Keratinocyte (primary cell): ENCODE data around the gene DDX51. TPM values are rescaled to one million over a fixed set of nuclear protein-coding genes. Genes with fewer than 3 reads are reported as not detected.

Experiments
- DNase-seq: peaks from one replicate; pipeline ENCODE4 v3.0.0-alpha.2; 2011; ENCODE audit warnings: low read depth, missing footprints, low spot score
- FAIRE-seq: peaks from 2 replicates; lab custom pipeline; 2011; peaks lifted over from hg19 to GRCh38; lab: Jason Lieb, UNC
- H2AFZ ChIP-seq: 2 replicates; pipeline ENCODE4 v1.6.0; 2012; ENCODE audit warnings: low read length, control low read depth, inconsistent platforms; ENCODE audit not compliant: control insufficient read depth
- H3K27ac ChIP-seq: 2 replicates; pipeline ENCODE4 v1.5.1; 2011; ENCODE audit warnings: low read length; ENCODE audit not compliant: control insufficient read depth, insufficient read depth
- H3K27me3 ChIP-seq: 3 replicates; pipeline ENCODE4 v1.6.0; 2011; ENCODE audit warnings: low read length; ENCODE audit not compliant: control insufficient read depth, insufficient read depth; ENCODE audit errors: extremely low read depth
- H3K36me3 ChIP-seq, 2 experiments: 2 replicates in 1 of 2; 3 replicates in 1 of 2; pipeline ENCODE4 v1.5.1; 2011; ENCODE audit warnings: low read length in 2 of 2, mild to moderate bottlenecking in 1 of 2; ENCODE audit not compliant: control insufficient read depth in 2 of 2, insufficient read depth in 2 of 2; ENCODE audit errors: extremely low read depth in 1 of 2
- H3K4me1 ChIP-seq: 3 replicates; pipeline ENCODE4 v1.5.1; 2011; ENCODE audit warnings: low read length; ENCODE audit not compliant: control insufficient read depth, insufficient read depth; ENCODE audit errors: extremely low read depth
- H3K4me2 ChIP-seq: 3 replicates; pipeline ENCODE4 v1.6.0; 2011; ENCODE audit warnings: low read depth, low read length; ENCODE audit not compliant: control insufficient read depth, insufficient read depth; ENCODE audit errors: extremely low read depth
- H3K4me3 ChIP-seq, 3 experiments: fragments of 200-600 bp in 1 of 3; sonication (generic) in 1 of 3; 2 replicates in 2 of 3; 3 replicates in 1 of 3; pipeline ENCODE4 v1.5.1; 2011 to 2016; ENCODE audit warnings: low read length in 3 of 3, mild to moderate bottlenecking in 3 of 3, control low read depth in 2 of 3, inconsistent platforms in 1 of 3, low read depth in 1 of 3, mixed read lengths in 1 of 3, mixed run types in 1 of 3, moderate library complexity in 1 of 3; ENCODE audit not compliant: control insufficient read depth in 2 of 3, insufficient read depth in 2 of 3; ENCODE audit errors: extremely low read depth in 1 of 3
- H3K79me2 ChIP-seq: 2 replicates; pipeline ENCODE4 v1.6.0; 2012; ENCODE audit warnings: low read length; ENCODE audit not compliant: control insufficient read depth, insufficient read depth
- H3K9ac ChIP-seq: 3 replicates; pipeline ENCODE4 v1.6.0; 2011; ENCODE audit warnings: low read length; ENCODE audit not compliant: control insufficient read depth, insufficient read depth; ENCODE audit errors: extremely low read depth
- H3K9me1 ChIP-seq: 3 replicates; pipeline ENCODE4 v1.6.0; 2011; ENCODE audit warnings: low read length; ENCODE audit not compliant: control insufficient read depth, insufficient read depth; ENCODE audit errors: extremely low read depth
- H3K9me3 ChIP-seq: 2 replicates; pipeline ENCODE4 v1.5.1; 2012; ENCODE audit warnings: low read depth, low read length; ENCODE audit not compliant: control insufficient read depth
- H4K20me1 ChIP-seq: 3 replicates; pipeline ENCODE4 v1.6.0; 2011; ENCODE audit warnings: low read length; ENCODE audit not compliant: control insufficient read depth, insufficient read depth; ENCODE audit errors: extremely low read depth
- CTCF ChIP-seq, 3 experiments: IDR thresholded peaks in 1 of 3; conservative IDR thresholded peaks in 1 of 3; optimal IDR thresholded peaks in 1 of 3; 2 replicates in 2 of 3; 3 replicates in 1 of 3; pipeline versions ENCODE3 to v1.5.1; 2011; ENCODE audit warnings: low read length in 3 of 3, mild to moderate bottlenecking in 3 of 3, moderate library complexity in 2 of 3, control low read depth in 1 of 3, inconsistent platforms in 1 of 3; ENCODE audit not compliant: insufficient read depth in 2 of 3; ENCODE audit errors: extremely low read depth in 1 of 3
- EZH2 ChIP-seq: IDR thresholded peaks from one replicate; pipeline ENCODE4 v1.6.1; 2012; ENCODE audit warnings: inconsistent platforms, mild to moderate bottlenecking, low read length, moderate library complexity
- dilution Hi-C: fragments of 300-500 bp; cut with MboI; formaldehyde crosslinking; loops from one replicate; pipeline ENCODE4 v1.7.0; 2020; ENCODE audit warnings: low sequenced_read_pairs; ENCODE audit not compliant: extremely low pct_ligation_motif_present
- polyA plus RNA-seq, 5 experiments: library from polyadenylated mRNA; depleted of rRNA in 3 of 5; stranded (reverse) in 3 of 5; stranded (forward) in 1 of 5; unstranded in 1 of 5; fragments of >200 nt; gene quantifications; 1 replicate in 1 of 5; 2 replicates in 3 of 5; 3 replicates in 1 of 5; pipeline versions ENCODE4 v1.2.1 to v1.2.3, GENCODE V29; 2011 to 2012; ENCODE audit warnings: missing spikeins in 2 of 5, low read depth in 1 of 5, low replicate concordance in 1 of 5

Gene DDX51
- polyA plus RNA-seq, 1 donor (not counting 4 experiments of a cell fraction or from before 2014, with no cell fraction given): 7.4 TPM

GRCh38 chr12:132186857-132187620, 42.9 kb upstream of the DDX51 start:
- dilution Hi-C loops: no loop called here
- peaks cover 8% of the 10 kb centered on the region for H3K27me3 ChIP-seq

GRCh38 chr12:132186208-132186856, 42.2 kb upstream of the DDX51 start:
- no peaks in the 10 kb centered on the region for H4K20me1 ChIP-seq
- H3K4me1 ChIP-seq: peaks cover 3% of the 10 kb centered on the region
- peaks cover 8% of the 10 kb centered on the region for H3K27me3 ChIP-seq
- H2AFZ ChIP-seq: no peak overlapping the region
- no peaks in the 10 kb centered on the region for H3K9me1 ChIP-seq
- H3K27ac ChIP-seq: no peak overlapping the region
- no peaks in the 10 kb centered on the region for H3K36me3 ChIP-seq
- FAIRE-seq (no peak), DNase-seq (no peak)
- no peaks in the 10 kb centered on the region for H3K79me2 ChIP-seq
- dilution Hi-C loops: no loop called here
- TF ChIP-seq EZH2: no peak
- TF ChIP-seq CTCF (optimal IDR thresholded peaks at IDR 0.05 in 1 of 3, IDR thresholded peaks at IDR 0.05 in 1 of 3, conservative IDR thresholded peaks at IDR 0.05 in 1 of 3; ENCODE audit: extremely low read depth in 1 of 3, insufficient read depth in 2 of 3, low read length in 3 of 3): no peak
- no peak overlapping the region for H3K4me3 ChIP-seq
- no peak overlapping the region for H3K4me2 ChIP-seq
- no peak overlapping the region for H3K9ac ChIP-seq
- no peaks in the 10 kb centered on the region for H3K9me3 ChIP-seq

More at GRCh38 chr12:132186857-132187620, 42.9 kb upstream of the DDX51 start:
- FAIRE-seq: no peak
- no peak overlapping the region for H3K4me3 ChIP-seq
- no peak overlapping the region for H3K4me2 ChIP-seq
- no peaks in the 10 kb centered on the region for H3K9me1 ChIP-seq
- H3K27ac ChIP-seq: no peak overlapping the region
- H3K79me2 ChIP-seq: no peaks in the 10 kb centered on the region
- no peak for TF ChIP-seq EZH2
- TF ChIP-seq CTCF (optimal IDR thresholded peaks at IDR 0.05 in 1 of 3, IDR thresholded peaks at IDR 0.05 in 1 of 3, conservative IDR thresholded peaks at IDR 0.05 in 1 of 3; ENCODE audit: extremely low read depth in 1 of 3, insufficient read depth in 2 of 3, low read length in 3 of 3): no peak
- no peaks in the 10 kb centered on the region for H3K36me3 ChIP-seq
- H2AFZ ChIP-seq: no peak overlapping the region
- no peaks in the 10 kb centered on the region for H4K20me1 ChIP-seq
- no peak for DNase-seq
- H3K4me1 ChIP-seq: peaks cover 3% of the 10 kb centered on the region
- H3K9ac ChIP-seq: no peak overlapping the region
- H3K9me3 ChIP-seq: no peaks in the 10 kb centered on the region
